Mesothelial cell of epicardium (in vitro differentiated cells): ENCODE results near the gene RBP5. TPM values are rescaled to one million over a fixed set of nuclear protein-coding genes. Genes with fewer than 3 reads are reported as not detected.

ENCODE experiments used
- DNase-seq, 2 experiments: peaks; one replicate each; pipeline ENCODE4 v3.0.0; 2021; ENCODE audit warnings: low spot score in 2 of 2; ENCODE audit not compliant: unreplicated experiment in 2 of 2
- H3K27ac Mint-ChIP-seq: 2 replicates; pipeline ENCODE4 v1.8.0; 2021; ENCODE audit warnings: mixed read lengths
- H3K27me3 Mint-ChIP-seq: 2 replicates; pipeline ENCODE4 v1.8.0; 2021; ENCODE audit warnings: low read depth, mixed read lengths
- H3K36me3 Mint-ChIP-seq: 2 replicates; pipeline ENCODE4 v1.8.0; 2021; ENCODE audit warnings: mixed read lengths
- H3K4me1 Mint-ChIP-seq: 2 replicates; pipeline ENCODE4 v1.8.0; 2021; ENCODE audit warnings: mixed read lengths
- H3K4me3 Mint-ChIP-seq: 2 replicates; pipeline ENCODE4 v1.8.0; 2021; ENCODE audit warnings: mild to moderate bottlenecking, moderate library complexity, mixed read lengths
- H3K9me3 Mint-ChIP-seq: 2 replicates; pipeline ENCODE4 v1.8.0; 2021; ENCODE audit warnings: mixed read lengths
- CTCF ChIP-seq: fragments of 200-600 bp; sonication (generic); IDR thresholded peaks from one replicate; pipeline ENCODE4 v1.5.0; 2021; ENCODE audit warnings: antibody characterized with exemption; ENCODE audit not compliant: unreplicated experiment
- total RNA-seq: library from RNA; stranded (reverse); gene quantifications from 3 replicates; pipeline ENCODE4 v1.2.1, GENCODE V29; 2021

Gene RBP5
- total RNA-seq, 1 donor from 2014 or later = 2.1 TPM

- Mint-ChIP-seq H3K4me1 (peaks cover 10% of the 10 kb centered on the region), H3K36me3 (peaks cover 23% of the 10 kb centered on the region), H3K27ac (no peak overlapping the region), H3K9me3 (peaks cover 14% of the 10 kb centered on the region), H3K27me3 (no peaks in the 10 kb centered on the region), H3K4me3 (no peak overlapping the region)
- no peak for TF ChIP-seq CTCF
- DNase-seq = no peak
Observed at GRCh38 chr12:7103837-7104584, 24.7 kb downstream of the RBP5 start.

GRCh38 chr12:7102582-7102981 lies 26.1 kb downstream of the RBP5 start:
- H3K27ac Mint-ChIP-seq = no peak overlapping the region
- H3K4me3 Mint-ChIP-seq = no peak overlapping the region
- peaks cover 1% of the 10 kb centered on the region for H3K4me1 Mint-ChIP-seq
- H3K27me3 Mint-ChIP-seq = no peaks in the 10 kb centered on the region
- no peak for DNase-seq
- no peak for TF ChIP-seq CTCF
- H3K9me3 Mint-ChIP-seq = peaks cover 14% of the 10 kb centered on the region
- peaks cover 31% of the 10 kb centered on the region for H3K36me3 Mint-ChIP-seq

- no peak for TF ChIP-seq CTCF
- Mint-ChIP-seq H3K27me3 (no peaks in the 10 kb centered on the region), H3K9me3 (peaks cover 13% of the 10 kb centered on the region), H3K36me3 (peaks cover 33% of the 10 kb centered on the region), H3K4me1 (no peaks in the 10 kb centered on the region), H3K27ac (no peak overlapping the region), H3K4me3 (no peak overlapping the region)
- no peak for DNase-seq
Observed at GRCh38 chr12:7101694-7102131, 27.0 kb downstream of the RBP5 start.

- no peak for DNase-seq
- TF ChIP-seq CTCF = no peak
- Mint-ChIP-seq H3K4me3 (no peak overlapping the region), H3K27ac (no peak overlapping the region), H3K27me3 (no peaks in the 10 kb centered on the region), H3K9me3 (peaks cover 8% of the 10 kb centered on the region), H3K36me3 (peaks cover 29% of the 10 kb centered on the region), H3K4me1 (no peaks in the 10 kb centered on the region)
Observed at GRCh38 chr12:7101047-7101693, 27.5 kb downstream of the RBP5 start.

- H3K27me3 Mint-ChIP-seq = no peaks in the 10 kb centered on the region
- no peak overlapping the region for H3K27ac Mint-ChIP-seq
- no peaks in the 10 kb centered on the region for H3K4me1 Mint-ChIP-seq
- TF ChIP-seq CTCF = no peak
- H3K4me3 Mint-ChIP-seq = no peak overlapping the region
- peaks cover 20% of the 10 kb centered on the region for H3K36me3 Mint-ChIP-seq
- H3K9me3 Mint-ChIP-seq = no peaks in the 10 kb centered on the region
- DNase-seq = no peak
Observed at GRCh38 chr12:7100239-7100638, 28.4 kb downstream of the RBP5 start.
